ENCODE measurements around the gene ZRANB1. TPM values are rescaled to one million over a fixed set of nuclear protein-coding genes. Genes with fewer than 3 reads are reported as not detected.

The ZRANB1 gene
- polyA plus RNA-seq, 1 of the 3 experiments (the other 2 are of a cell fraction), result 6.2 TPM

GRCh38 chr10:125016123-125016522 is 74.2 kb downstream of the ZRANB1 start:
- H3K79me2 ChIP-seq (ENCODE audit: insufficient read depth), result peaks cover 81% of the 10 kb centered on the region
- no peak overlapping the region for H3K4me2 ChIP-seq
- no CpG with 5 or more reads among the region's 10 CpGs for WGBS (ENCODE audit: low lambda C conversion rate)
- H3F3A ChIP-seq (replicated peaks; ENCODE audit: insufficient read depth), result no peaks in the 10 kb centered on the region
- POLR2A ChIA-PET, result interaction anchor here (1.2 to 2.0 kb wide), 2 partner anchors 9 to 12 kb away, joined by 4 to 6 read pairs; no protein-coding TSS in a partner anchor
- no peaks in the 10 kb centered on the region for H3K9me2 ChIP-seq
- no peaks in the 10 kb centered on the region for H3K9me3 ChIP-seq
- no peak overlapping the region for H3K9ac ChIP-seq
- H3K27ac ChIP-seq (ENCODE audit: low read depth in 2 of 2, low read length in 1 of 2), result peak overlapping the region in 1 of 2 experiments; percentile 97; a peak in 2 of 4 replicates
- DNase-seq, result peak; percentile 28
- peaks cover 6 to 81% of the 10 kb centered on the region in 2 experiments; a peak in 2 of 4 replicates for H3K4me1 ChIP-seq (ENCODE audit: control insufficient read depth in 1 of 2, insufficient read depth in 2 of 2, low read depth in 1 of 2, low read length in 1 of 2)
- no peak for TF ChIP-seq MXI1 (IDR thresholded peaks at IDR 0.05; ENCODE audit: low read depth, low read length)
- no peak for TF ChIP-seq JUND (IDR thresholded peaks at IDR 0.05)
- no peak for TF ChIP-seq FOXM1 (IDR thresholded peaks at IDR 0.05; ENCODE audit: low read depth)
- no peak for TF ChIP-seq FOXJ3 (CRISPR knock-in tag; IDR thresholded peaks at IDR 0.05)
- TF ChIP-seq SMC3 (IDR thresholded peaks at IDR 0.05; ENCODE audit: low read depth, low read length), result no peak
- TF ChIP-seq GABPA (IDR thresholded peaks at IDR 0.05; ENCODE audit: low read depth), result no peak
- H3K36me3 ChIP-seq (replicated peaks in 1 of 2; ENCODE audit: control insufficient read depth in 1 of 2, insufficient read depth in 2 of 2, low read length in 1 of 2), result peaks cover 8 to 15% of the 10 kb centered on the region in 2 experiments
- H2AFZ ChIP-seq (ENCODE audit: low read depth), result no peak overlapping the region
- CTCF ChIA-PET, result interaction anchor here (1.5 to 2.6 kb wide), 3 partner anchors 19 to 25 kb away, joined by 3 to 14 read pairs (median 9); no protein-coding TSS in a partner anchor
- no peaks in the 10 kb centered on the region for H3K27me3 ChIP-seq (ENCODE audit: insufficient read depth)
- H3K4me3 ChIP-seq (ENCODE audit: low read depth in 2 of 2, low read length in 1 of 2), result no peak overlapping the region
- peaks cover 93% of the 10 kb centered on the region for H4K20me1 ChIP-seq (ENCODE audit: insufficient read depth)

GRCh38 chr10:125016611-125017202 is 74.8 kb downstream of the ZRANB1 start:
- H3K27me3 ChIP-seq (ENCODE audit: insufficient read depth), result no peaks in the 10 kb centered on the region
- H3K9ac ChIP-seq, result no peak overlapping the region
- no peaks in the 10 kb centered on the region for H3K9me2 ChIP-seq
- no peak overlapping the region for H3K4me2 ChIP-seq
- H3F3A ChIP-seq (replicated peaks; ENCODE audit: insufficient read depth), result no peaks in the 10 kb centered on the region
- H3K4me1 ChIP-seq (ENCODE audit: control insufficient read depth in 1 of 2, insufficient read depth in 2 of 2, low read depth in 1 of 2, low read length in 1 of 2), result peaks cover 6 to 81% of the 10 kb centered on the region in 2 experiments; a peak in 2 of 4 replicates
- TF ChIP-seq USF2 (IDR thresholded peaks at IDR 0.05; ENCODE audit: borderline replicate concordance, low read depth, low read length) (no peak), CHD2 (IDR thresholded peaks at IDR 0.05; ENCODE audit: low read length, partially characterized antibody) (no peak), NRF1 (IDR thresholded peaks at IDR 0.05; ENCODE audit: low read depth, low read length) (no peak), MXI1 (IDR thresholded peaks at IDR 0.05; ENCODE audit: low read depth, low read length) (no peak), MEF2A (IDR thresholded peaks at IDR 0.05; ENCODE audit: borderline replicate concordance, low read depth) (no peak), TEAD4 (IDR thresholded peaks at IDR 0.05; ENCODE audit: borderline replicate concordance, insufficient read depth) (no peak), EP300 (IDR thresholded peaks at IDR 0.05; ENCODE audit: borderline replicate concordance in 1 of 2, low read depth in 1 of 2, low read length in 1 of 2) (no peak), SMC3 (IDR thresholded peaks at IDR 0.05; ENCODE audit: low read depth, low read length) (no peak), RCOR1 (IDR thresholded peaks at IDR 0.05; ENCODE audit: low read length) (no peak)
- no peak overlapping the region for H3K4me3 ChIP-seq (ENCODE audit: low read depth in 2 of 2, low read length in 1 of 2)
- 82% methylated on average over 12 of the region's 14 CpGs for WGBS (ENCODE audit: low lambda C conversion rate)
- peaks cover 8 to 12% of the 10 kb centered on the region in 2 experiments for H3K36me3 ChIP-seq (replicated peaks in 1 of 2; ENCODE audit: control insufficient read depth in 1 of 2, insufficient read depth in 2 of 2, low read length in 1 of 2)
- H3K9me3 ChIP-seq, result no peaks in the 10 kb centered on the region
- peaks cover 86% of the 10 kb centered on the region for H3K79me2 ChIP-seq (ENCODE audit: insufficient read depth)
- no peak overlapping the region for H2AFZ ChIP-seq (ENCODE audit: low read depth)
- H4K20me1 ChIP-seq (ENCODE audit: insufficient read depth), result peaks cover 94% of the 10 kb centered on the region
- ChIA-PET POLR2A (interaction anchor here (2.0 kb wide), 1 partner anchor 9 kb away, joined by 6 read pairs; no protein-coding TSS in a partner anchor), CTCF (interaction anchor here (1.2 to 2.8 kb wide), 6 partner anchors 9 to 31 kb away, joined by 3 to 10 read pairs (median 6); no protein-coding TSS in a partner anchor)
- no peak for DNase-seq
- H3K27ac ChIP-seq (ENCODE audit: low read depth in 2 of 2, low read length in 1 of 2), result peak overlapping the region in 1 of 2 experiments; percentile 97; a peak in 2 of 4 replicates

Measured in SK-N-SH (cell line).